ENCODE measurements around the gene THSD4.

THSD4 gene

GRCh38 chr15:71336671-71337070 is 221.4 kb downstream of the THSD4 start:
- H3K4me3 ChIP-seq (ENCODE audit: insufficient read depth in 1 of 2, low read depth in 1 of 2, low read length in 2 of 2): no peak overlapping the region
- H3K9ac ChIP-seq (ENCODE audit: low read length): no peak overlapping the region
- peaks cover 8% of the 10 kb centered on the region for H3K4me1 ChIP-seq (ENCODE audit: control insufficient read depth, insufficient read depth, low read depth, low read length)
- no peak overlapping the region for H2AK5ac ChIP-seq (ENCODE audit: low read length, severe bottlenecking)
- no peaks in the 10 kb centered on the region for H3K9me3 ChIP-seq (ENCODE audit: control insufficient read depth, low read length)
- H4K91ac ChIP-seq (ENCODE audit: low read length): no peak overlapping the region
- H3K27ac ChIP-seq (ENCODE audit: low read length, poor library complexity, severe bottlenecking): no peak overlapping the region
- WGBS: 85% methylated on average over 3 of the region's 3 CpGs
- no peak overlapping the region for H4K8ac ChIP-seq (ENCODE audit: low read length)
- no peak overlapping the region for H2BK15ac ChIP-seq (ENCODE audit: low read depth, poor library complexity, severe bottlenecking)
- H2AFZ ChIP-seq (ENCODE audit: low read depth, low read length): no peak overlapping the region
- H3K27me3 ChIP-seq (ENCODE audit: control insufficient read depth in 1 of 2, insufficient read depth in 1 of 2, low read length in 2 of 2): no peaks in the 10 kb centered on the region
- no peak overlapping the region for H2BK120ac ChIP-seq (ENCODE audit: low read depth, low read length)
- no peak overlapping the region for H3K18ac ChIP-seq (ENCODE audit: low read depth in 1 of 2, low read length in 2 of 2)
- H2BK5ac ChIP-seq (ENCODE audit: low read depth, low read length, poor library complexity, severe bottlenecking): no peak overlapping the region
- peak overlapping the region in 1 of 2 experiments; percentile 43 for H2BK12ac ChIP-seq (ENCODE audit: low read length in 2 of 2)
- no peaks in the 10 kb centered on the region for H3K36me3 ChIP-seq (ENCODE audit: control insufficient read depth in 1 of 2, insufficient read depth in 2 of 2, low read depth in 1 of 2, low read length in 2 of 2)
- no peak for DNase-seq
- no peak overlapping the region for H3K23ac ChIP-seq (ENCODE audit: low read length in 2 of 2)
- H3K4ac ChIP-seq (ENCODE audit: low read depth in 1 of 2, low read length in 2 of 2): no peak overlapping the region
- H3K79me1 ChIP-seq (replicated peaks; ENCODE audit: low read length, poor library complexity, severe bottlenecking): peaks cover 3% of the 10 kb centered on the region
- no peak overlapping the region for H3K4me2 ChIP-seq (ENCODE audit: low read length, poor library complexity, severe bottlenecking)
- H3K14ac ChIP-seq (ENCODE audit: low read length in 2 of 2): peak overlapping the region in 1 of 2 experiments; percentile 19

GRCh38 chr15:71337197-71337845 is 222.1 kb downstream of the THSD4 start:
- Histone ChIP-seq H3K18ac (ENCODE audit: low read depth in 1 of 2, low read length in 2 of 2) (peak overlapping the region in 1 of 2 experiments; percentile 66), H2AFZ (ENCODE audit: low read depth, low read length) (no peak overlapping the region), H3K79me1 (replicated peaks; ENCODE audit: low read length, poor library complexity, severe bottlenecking) (peaks cover 3% of the 10 kb centered on the region), H3K4me3 (ENCODE audit: insufficient read depth in 1 of 2, low read depth in 1 of 2, low read length in 2 of 2) (no peak overlapping the region), H2BK120ac (ENCODE audit: low read depth, low read length) (no peak overlapping the region), H2BK12ac (ENCODE audit: low read length in 2 of 2) (peak overlapping the region in 1 of 2 experiments; percentile 43), H2BK15ac (ENCODE audit: low read depth, poor library complexity, severe bottlenecking) (peak overlapping the region; percentile 73), H2AK5ac (ENCODE audit: low read length, severe bottlenecking) (peak overlapping the region; percentile 62), H3K9ac (ENCODE audit: low read length) (no peak overlapping the region), H3K4ac (ENCODE audit: low read depth in 1 of 2, low read length in 2 of 2) (peak overlapping the region in 1 of 2 experiments; percentile 13), H4K91ac (ENCODE audit: low read length) (peak overlapping the region; percentile 37), H3K27ac (ENCODE audit: low read length, poor library complexity, severe bottlenecking) (peak overlapping the region; percentile 46), H3K23ac (ENCODE audit: low read length in 2 of 2) (no peak overlapping the region), H3K27me3 (ENCODE audit: control insufficient read depth in 1 of 2, insufficient read depth in 1 of 2, low read length in 2 of 2) (no peaks in the 10 kb centered on the region), H2BK5ac (ENCODE audit: low read depth, low read length, poor library complexity, severe bottlenecking) (no peak overlapping the region), H3K4me1 (ENCODE audit: control insufficient read depth, insufficient read depth, low read depth, low read length) (peaks cover 8% of the 10 kb centered on the region), H3K9me3 (ENCODE audit: control insufficient read depth, low read length) (no peaks in the 10 kb centered on the region), H3K4me2 (ENCODE audit: low read length, poor library complexity, severe bottlenecking) (no peak overlapping the region), H3K36me3 (ENCODE audit: control insufficient read depth in 1 of 2, insufficient read depth in 2 of 2, low read depth in 1 of 2, low read length in 2 of 2) (peaks cover 0 to under 1% of the 10 kb centered on the region in 2 experiments), H3K14ac (ENCODE audit: low read length in 2 of 2) (no peak overlapping the region), H4K8ac (ENCODE audit: low read length) (peak overlapping the region; percentile 73)
- DNase-seq: peak; percentile 47
- 75% methylated on average over 5 of the region's 5 CpGs for WGBS

GRCh38 chr15:71338265-71338664 is 223.0 kb downstream of the THSD4 start:
- Histone ChIP-seq H3K27me3 (ENCODE audit: control insufficient read depth in 1 of 2, insufficient read depth in 1 of 2, low read length in 2 of 2) (no peaks in the 10 kb centered on the region), H2AFZ (ENCODE audit: low read depth, low read length) (no peak overlapping the region), H3K9me3 (ENCODE audit: control insufficient read depth, low read length) (no peaks in the 10 kb centered on the region), H4K8ac (ENCODE audit: low read length) (peak overlapping the region; percentile 16), H2BK5ac (ENCODE audit: low read depth, low read length, poor library complexity, severe bottlenecking) (no peak overlapping the region), H2AK5ac (ENCODE audit: low read length, severe bottlenecking) (no peak overlapping the region), H3K18ac (ENCODE audit: low read depth in 1 of 2, low read length in 2 of 2) (no peak overlapping the region), H3K79me1 (replicated peaks; ENCODE audit: low read length, poor library complexity, severe bottlenecking) (peaks cover 3% of the 10 kb centered on the region), H3K14ac (ENCODE audit: low read length in 2 of 2) (no peak overlapping the region), H3K9ac (ENCODE audit: low read length) (no peak overlapping the region), H2BK15ac (ENCODE audit: low read depth, poor library complexity, severe bottlenecking) (no peak overlapping the region), H3K4me1 (ENCODE audit: control insufficient read depth, insufficient read depth, low read depth, low read length) (peaks cover 8% of the 10 kb centered on the region), H2BK12ac (ENCODE audit: low read length in 2 of 2) (no peak overlapping the region), H3K36me3 (ENCODE audit: control insufficient read depth in 1 of 2, insufficient read depth in 2 of 2, low read depth in 1 of 2, low read length in 2 of 2) (peaks cover 0 to 3% of the 10 kb centered on the region in 2 experiments), H4K91ac (ENCODE audit: low read length) (no peak overlapping the region), H3K4me3 (ENCODE audit: insufficient read depth in 1 of 2, low read depth in 1 of 2, low read length in 2 of 2) (no peak overlapping the region), H3K4me2 (ENCODE audit: low read length, poor library complexity, severe bottlenecking) (no peak overlapping the region), H3K27ac (ENCODE audit: low read length, poor library complexity, severe bottlenecking) (no peak overlapping the region), H3K4ac (ENCODE audit: low read depth in 1 of 2, low read length in 2 of 2) (no peak overlapping the region), H2BK120ac (ENCODE audit: low read depth, low read length) (no peak overlapping the region), H3K23ac (ENCODE audit: low read length in 2 of 2) (no peak overlapping the region)
- DNase-seq: no peak
- 95% methylated on average over 9 of the region's 9 CpGs for WGBS

- Histone ChIP-seq H3K9ac (ENCODE audit: low read length) (no peak overlapping the region), H3K4me2 (ENCODE audit: low read length, poor library complexity, severe bottlenecking) (no peak overlapping the region), H4K91ac (ENCODE audit: low read length) (no peak overlapping the region), H2BK12ac (ENCODE audit: low read length in 2 of 2) (no peak overlapping the region), H2BK120ac (ENCODE audit: low read depth, low read length) (no peak overlapping the region), H3K18ac (ENCODE audit: low read depth in 1 of 2, low read length in 2 of 2) (no peak overlapping the region), H4K8ac (ENCODE audit: low read length) (no peak overlapping the region), H2BK15ac (ENCODE audit: low read depth, poor library complexity, severe bottlenecking) (no peak overlapping the region), H2BK5ac (ENCODE audit: low read depth, low read length, poor library complexity, severe bottlenecking) (no peak overlapping the region), H3K27ac (ENCODE audit: low read length, poor library complexity, severe bottlenecking) (no peak overlapping the region), H3K4me3 (ENCODE audit: insufficient read depth in 1 of 2, low read depth in 1 of 2, low read length in 2 of 2) (no peak overlapping the region), H3K23ac (ENCODE audit: low read length in 2 of 2) (no peak overlapping the region), H3K4me1 (ENCODE audit: control insufficient read depth, insufficient read depth, low read depth, low read length) (peaks cover 8% of the 10 kb centered on the region), H3K4ac (ENCODE audit: low read depth in 1 of 2, low read length in 2 of 2) (no peak overlapping the region), H3K14ac (ENCODE audit: low read length in 2 of 2) (no peak overlapping the region), H3K79me1 (replicated peaks; ENCODE audit: low read length, poor library complexity, severe bottlenecking) (peaks cover 3% of the 10 kb centered on the region), H2AFZ (ENCODE audit: low read depth, low read length) (no peak overlapping the region), H3K27me3 (ENCODE audit: control insufficient read depth in 1 of 2, insufficient read depth in 1 of 2, low read length in 2 of 2) (no peaks in the 10 kb centered on the region), H3K9me3 (ENCODE audit: control insufficient read depth, low read length) (no peaks in the 10 kb centered on the region), H2AK5ac (ENCODE audit: low read length, severe bottlenecking) (peak overlapping the region; percentile 14), H3K36me3 (ENCODE audit: control insufficient read depth in 1 of 2, insufficient read depth in 2 of 2, low read depth in 1 of 2, low read length in 2 of 2) (peaks cover 0 to 3% of the 10 kb centered on the region in 2 experiments)
- DNase-seq: no peak
- 92% methylated on average over 4 of the region's 7 CpGs for WGBS
Measured at GRCh38 chr15:71338827-71339542, 223.7 kb downstream of the THSD4 start.
